Activated CD4-positive, alpha-beta T cell treated with anti-CD3 and anti-CD28 coated beads, Interleukin-2, amount 10 ng/mL, durations not matched to agents 24 days and 14 days (primary cell): Measurements from ENCODE around the gene SLC15A5. TPM values are rescaled to one million over a fixed set of nuclear protein-coding genes. Genes with fewer than 3 reads are reported as not detected.

Source experiments
- DNase-seq: peaks from one replicate; pipeline ENCODE4 v3.0.0; 2022
- H3K27ac Mint-ChIP-seq: one replicate; pipeline ENCODE4 v1.8.0; 2022; ENCODE audit warnings: mild to moderate bottlenecking, mixed read lengths
- H3K27me3 Mint-ChIP-seq: one replicate; pipeline ENCODE4 v1.8.0; 2022; ENCODE audit warnings: mixed read lengths
- H3K36me3 Mint-ChIP-seq: one replicate; pipeline ENCODE4 v1.8.0; 2022; ENCODE audit warnings: low read depth, mild to moderate bottlenecking, mixed read lengths
- H3K4me1 Mint-ChIP-seq: one replicate; pipeline ENCODE4 v1.8.0; 2021; ENCODE audit warnings: mixed read lengths
- H3K4me3 Mint-ChIP-seq: one replicate; pipeline ENCODE4 v1.8.0; 2022; ENCODE audit warnings: mild to moderate bottlenecking, moderate library complexity, mixed read lengths
- H3K9me3 Mint-ChIP-seq: one replicate; pipeline ENCODE4 v1.8.0; 2021; ENCODE audit warnings: mixed read lengths
- intact Hi-C: fragments of 100-400 bp; cut with micrococcal nuclease; formaldehyde crosslinking; loops from one replicate; pipeline ENCODE4 v1.15.1; 2023
- total RNA-seq: library from RNA; stranded (reverse); gene quantifications from 2 replicates; pipeline ENCODE4 v1.2.3, GENCODE V29; 2022

Gene SLC15A5
- total RNA-seq: not detected in 2 replicates

GRCh38 chr12:16277585-16277984 lies at the start of gene SLC15A5:
Gene SLC15A5, minus strand, starts transcription at chr12:16277685. Its CDS starts 0 bp downstream, at chr12:16277685.
- DNase-seq: no peak
- Mint-ChIP-seq H3K4me3 (no peak within 1 kb of the TSS), H3K27me3 (no peaks in the 10 kb centered on the region), H3K27ac (no peak within 1 kb of the TSS), H3K4me1 (no peaks in the 10 kb centered on the region), H3K36me3 (no peaks in the 10 kb centered on the region), H3K9me3 (no peaks in the 10 kb centered on the region)
- intact Hi-C loops: no loop called here

GRCh38 chr12:16325426-16325825 lies 47.9 kb upstream of the SLC15A5 start:
- DNase-seq: no peak
- Mint-ChIP-seq H3K9me3 (peaks cover 6% of the 10 kb centered on the region), H3K4me1 (no peaks in the 10 kb centered on the region), H3K27me3 (no peaks in the 10 kb centered on the region), H3K27ac (no peak overlapping the region), H3K36me3 (no peaks in the 10 kb centered on the region), H3K4me3 (no peak overlapping the region)
- intact Hi-C loops: no loop called here

- no peak overlapping the region for H3K4me3 Mint-ChIP-seq
- no peaks in the 10 kb centered on the region for H3K36me3 Mint-ChIP-seq
- peaks cover 6% of the 10 kb centered on the region for H3K9me3 Mint-ChIP-seq
- DNase-seq: no peak
- intact Hi-C loops: no loop called here
- no peaks in the 10 kb centered on the region for H3K27me3 Mint-ChIP-seq
- H3K27ac Mint-ChIP-seq: no peak overlapping the region
- no peaks in the 10 kb centered on the region for H3K4me1 Mint-ChIP-seq
Measured at GRCh38 chr12:16324772-16325171, 47.3 kb upstream of the SLC15A5 start.

GRCh38 chr12:16324272-16324671 lies 46.8 kb upstream of the SLC15A5 start:
- Mint-ChIP-seq H3K27ac (no peak overlapping the region), H3K9me3 (peaks cover 6% of the 10 kb centered on the region)

GRCh38 chr12:16323638-16324037 lies 46.2 kb upstream of the SLC15A5 start:
- intact Hi-C loops: no loop called here
- H3K4me3 Mint-ChIP-seq: no peak overlapping the region
- no peaks in the 10 kb centered on the region for H3K4me1 Mint-ChIP-seq
- no peaks in the 10 kb centered on the region for H3K27me3 Mint-ChIP-seq
- H3K9me3 Mint-ChIP-seq: peaks cover 6% of the 10 kb centered on the region
- DNase-seq: no peak
- H3K36me3 Mint-ChIP-seq: no peaks in the 10 kb centered on the region
- no peak overlapping the region for H3K27ac Mint-ChIP-seq

More at GRCh38 chr12:16324272-16324671, 46.8 kb upstream of the SLC15A5 start:
- Mint-ChIP-seq H3K27me3 (no peaks in the 10 kb centered on the region), H3K36me3 (no peaks in the 10 kb centered on the region), H3K4me1 (no peaks in the 10 kb centered on the region), H3K4me3 (no peak overlapping the region)
- intact Hi-C loops: no loop called here
- no peak for DNase-seq

- intact Hi-C loops: no loop called here
- peaks cover 6% of the 10 kb centered on the region for H3K9me3 Mint-ChIP-seq
- DNase-seq: no peak
- no peaks in the 10 kb centered on the region for H3K4me1 Mint-ChIP-seq
- no peaks in the 10 kb centered on the region for H3K36me3 Mint-ChIP-seq
- no peak overlapping the region for H3K27ac Mint-ChIP-seq
- no peaks in the 10 kb centered on the region for H3K27me3 Mint-ChIP-seq
- H3K4me3 Mint-ChIP-seq: no peak overlapping the region
Measured at GRCh38 chr12:16323010-16323409, 45.5 kb upstream of the SLC15A5 start.

GRCh38 chr12:16310934-16311333 lies 33.4 kb upstream of the SLC15A5 start:
- no peaks in the 10 kb centered on the region for H3K4me1 Mint-ChIP-seq

GRCh38 chr12:16307856-16308475 lies 30.5 kb upstream of the SLC15A5 start:
- H3K9me3 Mint-ChIP-seq: no peaks in the 10 kb centered on the region
- no peak for DNase-seq
- intact Hi-C loops: no loop called here
- H3K27me3 Mint-ChIP-seq: no peaks in the 10 kb centered on the region
- no peak overlapping the region for H3K27ac Mint-ChIP-seq
- no peaks in the 10 kb centered on the region for H3K4me1 Mint-ChIP-seq
- H3K4me3 Mint-ChIP-seq: no peak overlapping the region
- no peaks in the 10 kb centered on the region for H3K36me3 Mint-ChIP-seq

More at GRCh38 chr12:16310934-16311333, 33.4 kb upstream of the SLC15A5 start:
- H3K4me3 Mint-ChIP-seq: no peak overlapping the region
- no peaks in the 10 kb centered on the region for H3K27me3 Mint-ChIP-seq
- DNase-seq: no peak
- no peaks in the 10 kb centered on the region for H3K9me3 Mint-ChIP-seq
- no peak overlapping the region for H3K27ac Mint-ChIP-seq
- intact Hi-C loops: no loop called here
- H3K36me3 Mint-ChIP-seq: no peaks in the 10 kb centered on the region

- Mint-ChIP-seq H3K4me1 (no peaks in the 10 kb centered on the region), H3K36me3 (no peaks in the 10 kb centered on the region), H3K4me3 (no peak overlapping the region), H3K9me3 (no peaks in the 10 kb centered on the region), H3K27ac (no peak overlapping the region), H3K27me3 (no peaks in the 10 kb centered on the region)
- intact Hi-C loops: no loop called here
- DNase-seq: no peak
Measured at GRCh38 chr12:16303939-16304338, 26.5 kb upstream of the SLC15A5 start.

GRCh38 chr12:16300736-16301135 lies 23.3 kb upstream of the SLC15A5 start:
- no peak for DNase-seq
- Mint-ChIP-seq H3K27ac (no peak overlapping the region), H3K4me3 (no peak overlapping the region), H3K9me3 (no peaks in the 10 kb centered on the region), H3K27me3 (no peaks in the 10 kb centered on the region), H3K36me3 (no peaks in the 10 kb centered on the region), H3K4me1 (no peaks in the 10 kb centered on the region)
- intact Hi-C loops: no loop called here

- no peak overlapping the region for H3K4me3 Mint-ChIP-seq
- no peaks in the 10 kb centered on the region for H3K4me1 Mint-ChIP-seq
- H3K27me3 Mint-ChIP-seq: no peaks in the 10 kb centered on the region
- intact Hi-C loops: no loop called here
- no peak overlapping the region for H3K27ac Mint-ChIP-seq
- no peak for DNase-seq
- H3K36me3 Mint-ChIP-seq: no peaks in the 10 kb centered on the region
- no peaks in the 10 kb centered on the region for H3K9me3 Mint-ChIP-seq
Measured at GRCh38 chr12:16300122-16300521, 22.6 kb upstream of the SLC15A5 start.

- no peak overlapping the region for H3K27ac Mint-ChIP-seq
- intact Hi-C loops: no loop called here
- H3K4me3 Mint-ChIP-seq: no peak overlapping the region
- no peaks in the 10 kb centered on the region for H3K36me3 Mint-ChIP-seq
- no peaks in the 10 kb centered on the region for H3K4me1 Mint-ChIP-seq
- no peak for DNase-seq
- H3K27me3 Mint-ChIP-seq: no peaks in the 10 kb centered on the region
- no peaks in the 10 kb centered on the region for H3K9me3 Mint-ChIP-seq
Measured at GRCh38 chr12:16299403-16299802, 21.9 kb upstream of the SLC15A5 start.

GRCh38 chr12:16297521-16297920 lies 20.0 kb upstream of the SLC15A5 start:
- Mint-ChIP-seq H3K36me3 (no peaks in the 10 kb centered on the region), H3K9me3 (no peaks in the 10 kb centered on the region), H3K4me3 (no peak overlapping the region), H3K27me3 (no peaks in the 10 kb centered on the region), H3K27ac (no peak overlapping the region), H3K4me1 (no peaks in the 10 kb centered on the region)
- intact Hi-C loops: no loop called here
- no peak for DNase-seq

- intact Hi-C loops: no loop called here
- Mint-ChIP-seq H3K9me3 (no peaks in the 10 kb centered on the region), H3K4me1 (no peaks in the 10 kb centered on the region), H3K27me3 (no peaks in the 10 kb centered on the region), H3K4me3 (no peak overlapping the region), H3K36me3 (no peaks in the 10 kb centered on the region), H3K27ac (no peak overlapping the region)
- no peak for DNase-seq
Measured at GRCh38 chr12:16294376-16294956, 17.0 kb upstream of the SLC15A5 start.

GRCh38 chr12:16291032-16291431 lies 13.5 kb upstream of the SLC15A5 start:
- Mint-ChIP-seq H3K36me3 (no peaks in the 10 kb centered on the region), H3K4me3 (no peak overlapping the region), H3K9me3 (peaks cover 6% of the 10 kb centered on the region), H3K27me3 (no peaks in the 10 kb centered on the region), H3K27ac (no peak overlapping the region), H3K4me1 (no peaks in the 10 kb centered on the region)
- intact Hi-C loops: no loop called here
- DNase-seq: no peak
